Sciatic nerve (tissue), 2 donors: ENCODE measurements around the gene PSMB8. TPM values are rescaled to one million over a fixed set of nuclear protein-coding genes. Genes with fewer than 3 reads are reported as not detected.
A peak's percentile ranks its signal among the peaks of the same experiment; 100 is the strongest.
"Not testable (repeated sequence)": the region's sequence is repeated elsewhere in the genome, so short reads cannot be mapped to it uniquely, and the experiment has no call there.

ENCODE experiments used
- ATAC-seq: fragments of 200-7000 bp; cut with Tn5 transposase; one replicate; pipeline ENCODE4 v1.9.1; 2020; ENCODE audit warnings: mild to moderate bottlenecking, moderate library complexity
- DNase-seq: peaks from one replicate; pipeline ENCODE4 v3.0.0-alpha.2; 2020; ENCODE audit warnings: low spot score
- intact Hi-C: fragments of 100-400 bp; cut with DNase I; formaldehyde crosslinking; loops from one replicate; pipeline ENCODE4 v1.14.2; 2022
- total RNA-seq: library from RNA; stranded (reverse); fragmentation: NEBNext Ultra II Directional; extraction: Animal tissue kit (Norgen Biotek cat#: 25700); gene quantifications from one replicate; pipeline ENCODE4 v1.2.1, GENCODE V29; 2021
- donor health status: DM: no; HTN: no; CAD: no.
- donor health status: DM: no; HTN: no; CAD: no.

The PSMB8 gene
- 39.3 TPM for total RNA-seq

- intact Hi-C loops = no loop called here
- DNase-seq = peak; percentile 99
These were observed at the start of gene PSMB8 for GRCh38 chr6:32843979-32844838. Gene PSMB8 (minus strand): TSS chr6:32844047. CDS start chr6:32843996, 51 bp downstream.

GRCh38 chr6:32890831-32891230 lies 47.0 kb upstream of the PSMB8 start:
- intact Hi-C loops = no loop called here

More at GRCh38 chr6:32843979-32844838, at the start of gene PSMB8:
- peak; percentile 98 for ATAC-seq

GRCh38 chr6:32889533-32889932 lies 45.7 kb upstream of the PSMB8 start:
- ATAC-seq = no peak
- no peak for DNase-seq
- intact Hi-C loops = loop anchor here (10.0 kb wide), 1 partner anchor 45 kb away; no protein-coding TSS in a partner anchor

More at GRCh38 chr6:32890831-32891230, 47.0 kb upstream of the PSMB8 start:
- DNase-seq (no peak), ATAC-seq (no peak)

GRCh38 chr6:32888576-32888975 lies 44.7 kb upstream of the PSMB8 start:
- ATAC-seq = no peak
- intact Hi-C loops = loop anchor here (10.0 kb wide), 1 partner anchor 46 kb away; no protein-coding TSS in a partner anchor
- no peak for DNase-seq

- intact Hi-C loops = loop anchor here (10.0 kb wide), 1 partner anchor 47 kb away; no protein-coding TSS in a partner anchor
- no peak for ATAC-seq
- DNase-seq = no peak
These were observed 43.8 kb upstream of the PSMB8 start for GRCh38 chr6:32887616-32888015.

GRCh38 chr6:32886681-32887383 lies 43.0 kb upstream of the PSMB8 start:
- intact Hi-C loops = loop anchor here (10.0 kb wide), 1 partner anchor 48 kb away; no protein-coding TSS in a partner anchor
- ATAC-seq = peak; percentile 53
- no peak for DNase-seq

- DNase-seq (no peak), ATAC-seq (peak; percentile 70)
- intact Hi-C loops = loop anchor here (10.0 kb wide), 1 partner anchor 49 kb away; no protein-coding TSS in a partner anchor
These were observed 41.9 kb upstream of the PSMB8 start for GRCh38 chr6:32885698-32886286.

GRCh38 chr6:32883789-32884188 lies 39.9 kb upstream of the PSMB8 start:
- DNase-seq = no peak
- intact Hi-C loops = loop anchor here (5.0 to 10.0 kb wide), 2 partner anchors 51 to 104 kb away; no protein-coding TSS in a partner anchor

GRCh38 chr6:32882879-32883250 lies 39.0 kb upstream of the PSMB8 start:
- intact Hi-C loops = loop anchor here (5.0 to 10.0 kb wide), 2 partner anchors 52 to 104 kb away; no protein-coding TSS in a partner anchor

More at GRCh38 chr6:32883789-32884188, 39.9 kb upstream of the PSMB8 start:
- peak; percentile 88 for ATAC-seq

GRCh38 chr6:32880962-32881361 lies 37.1 kb upstream of the PSMB8 start:
- intact Hi-C loops = loop anchor here (5.0 to 10.0 kb wide), 2 partner anchors 54 to 106 kb away; no protein-coding TSS in a partner anchor
- not testable (repeated sequence) for ATAC-seq, DNase-seq

More at GRCh38 chr6:32882879-32883250, 39.0 kb upstream of the PSMB8 start:
- no peak for DNase-seq
- ATAC-seq = no peak

GRCh38 chr6:32879691-32880090 lies 35.8 kb upstream of the PSMB8 start:
- intact Hi-C loops = loop anchor here (5.0 to 10.0 kb wide), 2 partner anchors 55 to 108 kb away; no protein-coding TSS in a partner anchor
- ATAC-seq = no peak
- DNase-seq = no peak

- ATAC-seq (no peak), DNase-seq (no peak)
- intact Hi-C loops = no loop called here
These were observed 32.8 kb upstream of the PSMB8 start for GRCh38 chr6:32876603-32877002.

- intact Hi-C loops, DNase-seq, ATAC-seq: not testable (repeated sequence)
These were observed 30.1 kb upstream of the PSMB8 start for GRCh38 chr6:32873947-32874346.

- DNase-seq = peak; percentile 92
- ATAC-seq = peak; percentile 86
- intact Hi-C loops = no loop called here
These were observed 24.5 kb upstream of the PSMB8 start for GRCh38 chr6:32868257-32868788.

GRCh38 chr6:32867554-32868256 lies 23.9 kb upstream of the PSMB8 start:
- ATAC-seq (no peak), DNase-seq (no peak)
- intact Hi-C loops = no loop called here

GRCh38 chr6:32867022-32867477 lies 23.2 kb upstream of the PSMB8 start:
- intact Hi-C loops = no loop called here
- no peak for ATAC-seq
- DNase-seq = no peak

- DNase-seq (no peak), ATAC-seq (no peak)
- intact Hi-C loops = no loop called here
These were observed 22.0 kb upstream of the PSMB8 start for GRCh38 chr6:32865724-32866443.
